ENCODE measurements around the gene MEGF6. TPM values are rescaled to one million over a fixed set of nuclear protein-coding genes. Genes with fewer than 3 reads are reported as not detected.
A peak's percentile ranks its signal among the peaks of the same experiment; 100 is the strongest.

Gene MEGF6
- total RNA-seq, 1 donor from 2014 or later = 198 TPM

- Mint-ChIP-seq H3K36me3 (ENCODE audit: low read depth, unreplicated experiment) (peaks cover 8% of the 10 kb centered on the region), H3K4me1 (ENCODE audit: unreplicated experiment) (peaks cover 49% of the 10 kb centered on the region), H3K27me3 (ENCODE audit: unreplicated experiment) (peaks cover 15% of the 10 kb centered on the region), H3K9me3 (ENCODE audit: unreplicated experiment) (no peaks in the 10 kb centered on the region), H3K4me3 (ENCODE audit: unreplicated experiment) (no peak overlapping the region), H3K27ac (ENCODE audit: unreplicated experiment) (no peak overlapping the region)
- no peak for DNase-seq (ENCODE audit: low spot score)
- TF ChIP-seq CTCF (IDR thresholded peaks at IDR 0.05; ENCODE audit: unreplicated experiment) = no peak
These were observed 9.4 kb upstream of the MEGF6 start for GRCh38 chr1:3620708-3621107.

DNA sequence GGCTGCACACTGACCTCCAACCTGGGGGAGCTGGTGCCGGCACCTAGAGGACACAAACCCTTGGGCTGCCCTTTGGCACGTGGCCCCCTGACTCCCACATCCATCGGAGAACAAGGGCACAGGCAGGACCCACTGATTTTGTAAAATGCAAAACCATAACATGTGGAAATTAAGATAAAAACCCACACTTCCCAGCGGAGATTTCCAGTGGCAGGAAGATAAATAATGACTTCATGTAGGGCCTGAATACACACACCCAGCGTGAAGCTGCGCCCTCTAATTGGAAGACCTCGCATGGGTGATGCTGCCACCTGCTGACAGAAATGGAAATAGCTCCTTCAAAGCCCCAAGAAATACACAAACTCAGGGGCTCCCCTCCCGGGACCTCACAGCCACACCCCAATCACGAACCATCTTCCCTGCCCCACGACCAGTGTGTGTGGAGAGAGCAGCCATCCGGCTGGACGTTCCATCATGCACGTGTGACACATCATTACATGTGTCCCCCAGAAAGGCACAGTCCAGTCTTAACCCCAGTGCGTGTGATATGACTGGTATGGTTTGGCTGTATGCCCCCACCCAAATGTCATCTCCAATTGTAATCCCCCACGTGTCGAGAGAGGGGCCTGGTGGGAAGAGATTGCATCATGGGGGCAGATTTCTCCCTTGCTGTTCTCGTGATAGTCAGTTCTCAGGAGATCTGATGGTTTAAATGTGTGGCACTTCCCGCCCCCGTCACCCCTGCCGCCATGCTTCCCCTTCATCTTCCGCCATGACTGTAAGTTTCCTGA lies 7.8 kb upstream of the MEGF6 start:
- H3K9me3 Mint-ChIP-seq (ENCODE audit: unreplicated experiment) = no peaks in the 10 kb centered on the region
- peaks cover 15% of the 10 kb centered on the region for H3K27me3 Mint-ChIP-seq (ENCODE audit: unreplicated experiment)
- no peak overlapping the region for H3K4me3 Mint-ChIP-seq (ENCODE audit: unreplicated experiment)
- H3K27ac Mint-ChIP-seq (ENCODE audit: unreplicated experiment) = no peak overlapping the region
- peaks cover 9% of the 10 kb centered on the region for H3K36me3 Mint-ChIP-seq (ENCODE audit: low read depth, unreplicated experiment)
- TF ChIP-seq CTCF (IDR thresholded peaks at IDR 0.05; ENCODE audit: unreplicated experiment) = peak; percentile 89
- H3K4me1 Mint-ChIP-seq (ENCODE audit: unreplicated experiment) = peaks cover 61% of the 10 kb centered on the region
- DNase-seq (ENCODE audit: low spot score) = peak; percentile 74

GRCh38 chr1:3618531-3618880 lies 7.2 kb upstream of the MEGF6 start:
- H3K4me1 Mint-ChIP-seq (ENCODE audit: unreplicated experiment) = peaks cover 62% of the 10 kb centered on the region
- peak overlapping the region; percentile 24 for H3K27ac Mint-ChIP-seq (ENCODE audit: unreplicated experiment)
- H3K27me3 Mint-ChIP-seq (ENCODE audit: unreplicated experiment) = peaks cover 11% of the 10 kb centered on the region

DNA sequence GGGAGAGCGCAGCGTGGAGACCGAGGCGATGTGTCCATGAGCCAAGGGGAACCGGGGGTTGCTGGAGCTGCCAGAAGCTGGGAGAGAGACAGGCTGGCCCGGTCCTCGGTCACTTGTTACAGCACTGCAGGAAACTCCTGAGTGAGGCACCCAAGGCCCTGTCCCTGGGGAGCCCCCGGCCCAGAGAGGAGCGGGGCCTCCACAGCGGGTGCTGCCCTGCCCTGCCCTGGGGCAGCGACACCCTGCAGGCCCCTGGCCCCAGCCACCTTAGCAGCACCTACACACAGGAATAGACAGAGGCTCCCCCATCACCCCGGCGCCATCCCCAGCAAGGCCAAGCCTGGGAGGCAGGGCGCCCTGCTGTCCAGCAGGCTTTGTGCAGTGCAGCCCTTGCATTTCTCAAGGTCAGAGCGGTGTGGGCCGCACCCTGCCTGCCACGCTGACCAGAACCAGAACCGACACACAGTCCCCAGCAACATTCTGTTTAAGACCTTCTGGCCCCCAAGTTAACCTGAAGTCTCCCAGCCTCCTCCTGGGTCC lies 6.6 kb upstream of the MEGF6 start:
- no peak for TF ChIP-seq CTCF (IDR thresholded peaks at IDR 0.05; ENCODE audit: unreplicated experiment)
- Mint-ChIP-seq H3K27ac (ENCODE audit: unreplicated experiment) (no peak overlapping the region), H3K27me3 (ENCODE audit: unreplicated experiment) (peaks cover 11% of the 10 kb centered on the region), H3K4me1 (ENCODE audit: unreplicated experiment) (peaks cover 63% of the 10 kb centered on the region), H3K9me3 (ENCODE audit: unreplicated experiment) (no peaks in the 10 kb centered on the region), H3K36me3 (ENCODE audit: low read depth, unreplicated experiment) (peaks cover 9% of the 10 kb centered on the region), H3K4me3 (ENCODE audit: unreplicated experiment) (no peak overlapping the region)
- no peak for DNase-seq (ENCODE audit: low spot score)

More at GRCh38 chr1:3618531-3618880, 7.2 kb upstream of the MEGF6 start:
- no peaks in the 10 kb centered on the region for H3K9me3 Mint-ChIP-seq (ENCODE audit: unreplicated experiment)
- no peak for DNase-seq (ENCODE audit: low spot score)
- no peak overlapping the region for H3K4me3 Mint-ChIP-seq (ENCODE audit: unreplicated experiment)
- peaks cover 9% of the 10 kb centered on the region for H3K36me3 Mint-ChIP-seq (ENCODE audit: low read depth, unreplicated experiment)
- no peak for TF ChIP-seq CTCF (IDR thresholded peaks at IDR 0.05; ENCODE audit: unreplicated experiment)

DNA sequence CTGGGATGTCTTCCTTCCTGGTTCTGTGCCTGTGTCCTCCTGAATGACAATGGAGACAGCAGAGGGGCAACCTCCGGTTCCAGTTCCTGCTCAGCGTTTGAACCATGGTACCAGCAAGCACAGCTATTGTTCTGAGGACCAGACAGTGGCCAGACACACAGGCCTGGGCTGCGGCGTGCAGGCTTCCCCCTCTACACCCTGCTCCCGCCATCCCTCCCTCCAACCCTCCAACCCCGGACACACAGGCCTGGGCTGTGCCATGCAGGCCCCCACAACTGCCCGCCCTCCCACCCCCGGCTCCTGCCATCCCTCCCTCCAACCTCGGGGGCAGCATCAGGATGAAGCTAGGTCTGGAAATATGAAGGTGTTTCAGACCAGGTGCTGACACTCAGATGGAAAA lies 5.6 kb upstream of the MEGF6 start:
- Mint-ChIP-seq H3K9me3 (ENCODE audit: unreplicated experiment) (no peaks in the 10 kb centered on the region), H3K4me1 (ENCODE audit: unreplicated experiment) (peaks cover 68% of the 10 kb centered on the region), H3K4me3 (ENCODE audit: unreplicated experiment) (no peak overlapping the region), H3K27ac (ENCODE audit: unreplicated experiment) (peak overlapping the region; percentile 78), H3K27me3 (ENCODE audit: unreplicated experiment) (peaks cover 5% of the 10 kb centered on the region), H3K36me3 (ENCODE audit: low read depth, unreplicated experiment) (peaks cover 5% of the 10 kb centered on the region)
- TF ChIP-seq CTCF (IDR thresholded peaks at IDR 0.05; ENCODE audit: unreplicated experiment) = no peak
- DNase-seq (ENCODE audit: low spot score) = no peak

All from endothelial cell (in vitro differentiated cells).